D721Med (cell line): ENCODE measurements around the gene SGPL1.

Source experiments
- DNase-seq: peaks from one replicate; pipeline ENCODE4 v3.0.0; 2011; ENCODE audit warnings: low spot score; ENCODE audit not compliant: insufficient read length
- FAIRE-seq: peaks from 2 replicates; lab custom pipeline; 2011; peaks lifted over from hg19 to GRCh38; lab: Jason Lieb, UNC
- CTCF ChIP-seq: IDR thresholded peaks from 2 replicates; pipeline ENCODE4 v1.5.1; 2012; ENCODE audit warnings: mild to moderate bottlenecking, control low read depth; ENCODE audit not compliant: insufficient read depth; ENCODE audit errors: missing control alignments

Gene SGPL1

GRCh38 chr10:70827086-70827757 is 11.5 kb downstream of the SGPL1 start:
- no peak for FAIRE-seq

DNA sequence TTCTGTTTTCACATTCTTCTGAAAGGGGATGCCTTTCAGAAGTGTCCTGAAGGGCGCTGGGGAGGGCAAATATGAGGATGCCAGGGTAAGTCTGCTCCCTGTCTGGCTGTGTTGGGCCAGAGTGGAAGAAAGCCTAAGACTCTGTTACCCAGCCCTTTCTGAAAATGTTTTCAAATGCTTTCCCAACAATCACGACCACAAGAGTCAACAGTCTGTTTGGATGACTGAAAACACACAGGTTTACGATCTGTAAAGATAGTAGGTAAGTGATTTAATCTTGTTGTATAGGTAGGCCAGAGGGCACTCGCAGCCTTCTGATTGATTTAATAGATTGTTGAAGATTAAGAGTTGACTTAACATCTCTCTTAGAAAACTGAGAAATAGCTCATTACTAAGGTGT is 13.2 kb downstream of the SGPL1 start:
- no peak for TF ChIP-seq CTCF
- DNase-seq (no peak), FAIRE-seq (no peak)

More at GRCh38 chr10:70827086-70827757, 11.5 kb downstream of the SGPL1 start:
- TF ChIP-seq CTCF = no peak
- no peak for DNase-seq

DNA sequence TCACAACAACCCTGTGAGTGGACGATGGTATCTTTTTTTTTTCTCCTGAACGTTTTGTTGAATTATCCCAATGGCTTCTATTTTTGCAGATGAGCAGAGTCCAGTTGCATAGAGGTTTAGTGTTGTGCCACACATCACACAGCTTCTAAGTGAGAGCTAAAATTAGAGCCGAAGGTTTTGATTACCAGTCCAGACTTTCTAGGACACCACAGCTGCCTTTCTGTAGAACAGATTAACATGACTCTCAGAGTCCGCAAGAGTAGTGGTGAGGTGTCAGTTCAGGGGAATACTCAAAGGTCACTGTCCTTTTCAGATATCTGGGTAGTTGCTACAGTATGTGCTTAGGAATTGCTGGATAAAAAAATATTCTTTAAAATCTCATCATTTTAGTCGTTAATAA is 13.8 kb downstream of the SGPL1 start:
- no peak for TF ChIP-seq CTCF
- no peak for DNase-seq
- no peak for FAIRE-seq

DNA sequence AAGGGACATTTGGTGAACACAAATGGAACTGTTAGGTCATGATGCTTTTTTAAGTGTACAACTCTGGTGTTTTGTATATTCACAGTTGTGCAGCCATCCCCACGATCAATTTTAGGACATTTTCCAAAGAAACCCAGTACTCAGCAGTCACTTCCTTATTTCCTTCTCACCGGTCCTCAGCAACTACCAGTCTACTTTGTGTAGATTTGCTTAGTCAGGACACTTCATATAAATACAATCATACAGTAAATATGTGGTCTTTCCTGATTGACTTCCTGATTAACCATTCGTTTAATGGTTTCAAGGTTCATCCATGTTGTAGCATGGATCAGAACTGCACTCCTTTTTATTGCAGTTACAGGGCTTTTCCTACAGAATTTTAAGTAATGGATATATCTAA is 14.4 kb downstream of the SGPL1 start:
- no peak for TF ChIP-seq CTCF
- DNase-seq = no peak
- no peak for FAIRE-seq

GRCh38 chr10:70832221-70832620 is 16.5 kb downstream of the SGPL1 start:
- no peak for DNase-seq

GRCh38 chr10:70832852-70833528 is 17.2 kb downstream of the SGPL1 start:
- no peak for FAIRE-seq
- TF ChIP-seq CTCF = no peak
- DNase-seq = no peak

More at GRCh38 chr10:70832221-70832620, 16.5 kb downstream of the SGPL1 start:
- FAIRE-seq = no peak
- no peak for TF ChIP-seq CTCF

- no peak for DNase-seq
- no peak for TF ChIP-seq CTCF
- FAIRE-seq = no peak
These were observed 17.9 kb downstream of the SGPL1 start for GRCh38 chr10:70833601-70834000.
